ENCODE data around the gene AK4.
"Not testable (repeated sequence)": the region's sequence is repeated elsewhere in the genome, so short reads cannot be mapped to it uniquely, and the experiment has no call there.

The AK4 gene

DNA sequence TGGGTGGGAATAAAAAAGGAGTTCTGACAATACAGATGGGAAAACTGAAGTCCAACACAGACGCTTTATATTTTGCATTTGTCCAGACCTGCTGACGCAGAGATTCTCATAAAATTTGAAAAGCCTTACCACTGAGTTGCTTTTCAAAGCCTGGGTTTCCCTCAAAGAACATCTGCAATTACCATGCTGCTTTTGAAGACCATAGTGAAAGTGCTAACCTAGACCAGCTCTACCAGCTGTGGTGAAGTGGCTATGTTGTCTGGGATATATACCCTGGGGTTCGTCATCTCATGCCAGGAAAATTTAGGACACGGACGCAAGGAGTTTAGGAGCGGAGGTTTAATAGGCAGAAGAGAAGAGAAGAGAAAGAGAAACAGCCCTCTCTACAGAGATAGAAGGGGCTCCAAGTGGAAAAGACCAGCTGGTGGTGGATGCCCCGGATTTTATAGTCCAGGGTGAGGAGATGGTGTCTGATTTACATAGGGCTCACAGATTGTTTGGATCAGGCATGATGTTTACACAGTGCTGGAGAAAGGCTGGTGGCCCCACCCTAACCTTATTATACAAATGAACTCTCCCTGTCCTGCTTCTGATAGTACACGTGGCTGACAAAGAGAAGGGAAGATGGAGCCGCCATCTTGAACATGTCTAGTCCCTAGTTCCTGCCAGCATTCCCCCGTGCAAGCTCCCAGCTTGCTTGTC lies 73.8 kb downstream of the AK4 start:
- DNase-seq = no peak

DNA sequence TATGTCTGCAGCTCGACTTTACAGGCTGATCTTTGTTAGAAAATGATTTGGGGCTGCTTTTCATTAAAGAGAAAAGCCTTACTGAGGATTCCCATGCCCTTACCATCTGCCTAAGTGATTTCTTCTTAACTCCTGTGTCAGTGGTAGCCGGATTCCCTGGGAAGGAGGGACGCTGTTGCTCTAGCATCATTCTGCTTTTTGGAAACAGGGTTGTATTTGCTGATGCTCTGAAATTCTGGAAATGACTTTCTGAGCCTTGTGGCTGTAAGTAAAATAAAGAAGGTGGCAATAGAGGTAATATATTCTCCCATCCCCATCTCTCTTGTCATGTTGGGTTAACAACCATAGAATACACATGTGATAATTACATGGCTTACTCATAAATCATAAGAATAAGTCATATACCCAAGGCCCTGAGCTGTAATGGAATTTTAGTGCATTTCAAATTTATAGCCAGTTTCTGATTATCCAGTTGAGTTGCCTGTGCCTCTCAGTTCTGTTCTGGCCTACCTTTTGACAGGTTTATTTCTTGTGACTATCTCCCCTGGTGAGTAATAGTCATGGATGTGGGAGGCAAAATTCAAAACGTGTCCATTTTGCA lies 74.4 kb downstream of the AK4 start:
- DNase-seq = no peak

DNA sequence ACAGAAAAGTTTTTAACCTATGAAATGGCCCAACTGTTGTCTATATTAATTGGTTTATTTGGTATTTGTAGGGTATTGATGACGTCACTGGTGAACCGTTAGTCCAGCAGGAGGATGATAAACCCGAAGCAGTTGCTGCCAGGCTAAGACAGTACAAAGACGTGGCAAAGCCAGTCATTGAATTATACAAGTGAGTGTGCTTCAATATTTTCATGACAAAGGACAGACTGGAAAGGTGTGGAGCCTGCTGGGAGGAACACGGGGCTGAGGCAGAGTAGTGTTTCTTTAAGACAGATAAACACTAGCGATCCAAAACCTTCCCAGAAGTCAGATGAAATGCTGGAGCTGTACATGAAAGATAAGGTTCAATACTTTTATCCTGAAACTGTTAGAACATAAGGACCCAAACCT lies 76.7 kb downstream of the AK4 start:
- no peak for DNase-seq

DNA sequence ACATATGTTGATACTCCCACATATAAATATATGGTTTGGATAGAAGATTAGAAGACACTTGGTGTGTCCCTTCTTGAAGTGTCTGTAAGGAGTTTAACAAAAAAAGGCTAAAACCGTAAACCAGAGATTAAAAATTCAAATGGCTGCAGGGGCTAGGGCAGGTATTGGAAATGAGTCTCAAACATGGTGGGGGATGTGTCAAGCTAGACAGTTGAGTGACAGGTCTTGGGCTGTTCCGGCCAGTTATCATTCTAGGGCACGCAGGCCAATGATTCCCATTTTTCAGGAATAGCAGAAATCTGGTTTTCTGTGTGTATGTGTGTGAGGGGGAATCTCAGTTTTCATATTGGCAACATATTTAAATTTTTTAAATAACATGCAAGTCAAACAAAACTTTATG lies 77.2 kb downstream of the AK4 start:
- DNase-seq = no peak

DNA sequence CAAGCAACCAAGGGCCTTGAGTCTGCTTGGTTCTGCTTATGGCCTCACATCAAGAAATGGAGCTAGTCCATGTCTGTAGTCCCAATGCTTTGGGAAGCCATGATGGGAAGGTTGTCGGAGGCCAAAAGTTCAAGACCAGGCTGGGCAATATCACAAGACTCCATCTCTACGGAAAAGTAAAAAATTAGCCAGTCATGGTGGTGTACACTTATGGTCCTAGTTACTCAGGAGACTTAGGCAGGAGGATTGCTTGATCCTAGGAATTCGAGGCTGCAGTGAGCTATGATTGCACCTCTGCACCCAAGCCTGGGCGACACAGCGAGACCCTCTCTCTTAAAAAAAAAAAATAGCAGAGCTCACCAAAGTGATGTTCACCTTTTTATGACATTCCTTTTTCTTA lies 81.2 kb downstream of the AK4 start:
- DNase-seq = no peak

DNA sequence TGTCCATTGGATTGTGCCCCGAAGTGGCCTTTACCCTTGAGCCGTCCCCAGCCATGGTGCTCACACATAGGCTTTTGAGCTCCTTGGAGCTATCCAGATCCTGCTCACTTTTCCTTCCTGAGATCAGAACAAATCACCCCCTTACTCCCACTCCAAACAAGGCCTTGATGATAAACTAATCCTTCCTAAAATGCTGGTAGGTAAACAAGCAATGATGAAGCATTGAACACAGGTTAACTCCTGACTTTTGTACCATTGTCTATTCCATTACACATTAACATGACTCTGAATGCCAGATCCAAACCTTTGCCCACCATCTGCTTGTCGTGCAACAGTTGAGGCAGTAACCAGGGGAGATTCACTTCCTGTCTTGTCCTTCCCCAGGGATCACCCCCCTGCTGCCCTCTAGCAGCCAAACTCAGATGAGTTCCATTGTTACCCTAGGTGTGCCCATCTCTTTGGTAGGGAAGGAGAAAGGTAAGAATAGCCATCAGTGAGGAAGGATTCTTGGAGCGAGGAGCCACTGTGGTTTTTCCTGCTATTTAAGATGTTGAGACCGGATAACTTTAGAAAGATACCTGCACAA lies 81.8 kb downstream of the AK4 start:
- DNase-seq = no peak

DNA sequence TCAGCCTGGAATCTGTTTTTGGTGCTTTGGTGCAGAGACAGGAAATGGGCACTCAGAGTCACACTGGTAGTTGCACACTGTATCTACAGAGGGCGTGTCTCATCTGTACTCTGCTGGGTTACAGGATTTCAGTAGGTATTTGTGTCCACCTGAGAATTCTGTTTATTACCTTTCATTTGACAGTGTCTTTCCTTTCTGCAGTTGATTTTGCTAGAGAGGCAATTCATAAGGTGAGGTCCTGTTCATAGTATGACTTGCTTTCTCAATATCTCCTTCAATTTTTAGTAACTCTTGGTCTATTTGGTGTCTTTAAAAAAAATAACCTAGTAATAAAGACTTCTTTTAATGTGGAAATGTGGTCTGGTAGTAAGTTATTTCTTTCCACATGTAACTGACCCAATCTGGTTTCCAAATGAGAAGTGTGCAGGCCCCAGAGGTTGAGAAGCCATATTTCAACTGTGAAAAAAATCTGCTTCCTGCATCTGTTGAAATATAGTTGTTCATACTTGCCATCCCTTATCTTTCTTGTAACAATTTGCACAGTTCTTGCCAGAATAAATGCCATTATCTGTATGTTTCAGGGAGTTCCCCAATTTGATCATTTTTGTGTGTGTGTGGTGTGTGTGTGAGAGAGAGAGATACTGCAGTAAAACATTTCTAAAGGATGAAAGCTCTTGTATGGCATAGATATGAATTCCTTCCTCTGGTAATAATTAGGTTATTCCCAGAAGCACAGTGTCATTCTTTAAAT lies 82.9 kb downstream of the AK4 start:
- DNase-seq = peak; percentile 79

DNA sequence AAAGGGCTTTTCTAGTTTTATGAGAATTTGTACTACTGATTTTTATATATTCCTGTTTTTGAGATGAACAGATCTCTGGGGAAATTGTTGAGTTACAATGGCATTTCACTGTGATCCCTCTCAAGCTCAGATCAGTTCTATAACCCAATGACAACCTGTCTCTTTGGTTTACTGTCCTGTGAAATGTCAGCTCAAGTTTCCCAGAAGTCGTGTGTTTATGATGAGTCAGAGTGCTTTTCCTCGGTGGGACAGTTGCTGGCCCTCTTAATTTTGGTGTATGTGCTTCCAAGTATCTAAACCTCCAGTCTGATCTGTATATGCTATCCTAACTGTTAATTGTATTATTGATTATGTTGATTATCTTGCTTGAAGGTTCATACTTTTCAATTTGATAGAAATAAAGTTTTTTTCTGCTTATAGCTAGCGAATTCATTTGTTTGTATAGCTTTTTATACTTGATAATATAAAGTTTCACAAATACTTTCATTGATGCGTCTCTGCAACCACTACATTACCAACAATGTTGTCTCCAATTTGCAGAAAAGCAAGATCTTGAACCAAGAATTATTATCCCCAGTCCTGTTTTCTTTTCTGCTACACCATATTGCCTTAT lies 83.8 kb downstream of the AK4 start:
- peak; percentile 67 for DNase-seq

DNA sequence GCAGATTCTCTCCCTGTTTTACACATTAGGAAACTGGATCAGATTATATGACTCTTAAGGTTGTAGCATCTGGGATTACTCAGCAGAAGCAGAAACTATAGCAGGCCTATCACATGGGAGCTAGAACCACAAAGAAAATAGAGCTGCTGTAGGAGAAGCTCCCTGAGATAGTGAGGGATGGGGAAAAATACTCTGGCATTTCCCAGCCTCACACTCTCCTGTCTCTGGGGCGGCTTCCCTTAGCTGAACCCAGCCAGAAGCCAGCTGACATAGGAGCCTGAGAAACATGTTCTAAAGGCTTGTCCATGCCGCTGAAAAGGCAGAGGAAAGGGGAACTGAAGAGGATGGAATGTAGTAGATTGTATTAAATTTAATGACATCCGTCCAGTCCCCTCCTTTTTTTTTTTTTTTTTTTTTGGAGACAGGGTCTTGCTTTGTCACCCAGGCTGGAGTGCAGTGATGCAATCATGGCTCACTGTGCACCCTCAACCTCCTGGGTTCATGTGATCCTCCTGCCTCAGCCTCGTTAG lies 84.5 kb downstream of the AK4 start:
- peak; percentile 58 for DNase-seq

DNA sequence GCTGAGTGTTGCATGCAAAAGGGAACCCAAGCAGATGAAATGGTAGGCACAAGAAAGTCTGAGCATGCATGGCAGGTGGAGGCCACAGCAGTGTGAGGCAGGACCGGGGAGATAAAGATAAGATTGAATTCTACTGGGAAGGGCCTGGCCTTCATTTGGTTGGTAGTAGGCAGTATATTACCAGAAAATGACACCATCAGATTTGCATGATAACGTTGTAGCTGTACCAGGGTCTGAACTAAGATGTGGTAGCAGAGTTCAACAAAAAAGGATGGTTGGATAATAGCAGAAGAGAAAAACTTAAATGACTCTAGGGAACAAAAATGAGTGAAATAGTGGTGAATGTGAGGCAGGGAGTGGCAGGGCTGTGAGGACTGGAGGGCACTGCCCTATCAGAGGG lies 85.8 kb downstream of the AK4 start:
- DNase-seq = no peak

DNA sequence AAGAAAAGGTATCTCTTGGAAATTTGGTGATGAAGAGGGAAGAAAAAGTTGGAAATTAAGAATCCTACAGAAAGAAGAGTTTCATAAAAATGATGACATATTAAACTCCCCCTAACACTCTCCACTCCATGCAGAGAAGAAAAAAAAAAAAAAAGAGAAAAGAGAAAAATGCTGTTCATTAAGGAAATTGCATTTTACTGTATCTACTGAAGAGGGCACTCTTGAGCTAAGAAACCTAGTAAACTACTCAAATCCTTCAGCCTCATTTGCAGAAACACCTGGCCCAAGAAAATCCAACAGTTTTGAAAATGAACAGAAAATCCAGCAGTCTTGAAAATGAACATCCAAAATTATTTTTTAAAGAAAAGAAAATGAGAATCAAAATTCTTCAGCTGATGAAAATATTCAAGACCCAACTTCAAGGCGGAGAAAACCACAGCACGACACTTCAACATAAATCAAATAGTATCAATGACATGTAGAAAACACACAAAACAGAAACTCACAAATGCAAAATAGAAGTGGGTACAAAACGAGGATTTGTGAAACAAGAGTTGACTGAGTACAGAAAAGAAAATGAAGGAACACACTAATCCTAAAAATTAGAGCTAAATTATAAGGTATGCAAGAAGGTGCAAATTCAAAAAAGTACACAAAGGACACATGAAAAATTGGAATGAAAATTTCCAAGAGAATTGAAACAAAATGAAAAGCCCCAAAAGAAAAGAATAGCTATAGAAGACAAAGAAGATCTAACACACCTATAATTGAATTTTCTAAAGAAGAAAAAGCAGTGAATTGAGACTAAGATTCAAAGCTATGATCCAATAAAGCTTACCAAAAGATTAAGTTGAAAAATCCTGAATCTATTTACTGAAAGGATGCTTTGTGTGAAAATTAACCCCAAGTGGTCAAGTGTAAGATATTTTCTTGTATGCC lies 88.1 kb downstream of the AK4 start:
- peak; percentile 64 for DNase-seq

DNA sequence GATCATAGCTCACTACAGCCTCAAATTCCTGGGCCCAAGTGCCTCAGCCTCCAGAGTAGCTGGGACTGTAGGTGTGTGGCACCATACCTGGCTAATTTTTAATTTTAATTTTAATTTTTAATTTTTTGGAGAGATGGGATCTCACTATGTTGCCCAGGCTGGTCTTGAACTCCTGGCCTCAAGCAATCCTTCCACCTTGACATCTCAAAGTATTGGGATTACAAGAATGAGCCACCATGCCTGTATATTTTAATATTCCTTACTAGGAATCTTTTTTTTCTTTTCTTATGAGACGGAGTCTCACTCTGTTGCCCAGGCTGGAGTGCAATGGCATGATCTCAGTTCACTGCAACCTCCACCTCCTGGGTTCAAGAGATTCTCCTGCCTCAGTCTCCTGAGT lies 89.1 kb downstream of the AK4 start:
- DNase-seq = not testable (repeated sequence)

DNA sequence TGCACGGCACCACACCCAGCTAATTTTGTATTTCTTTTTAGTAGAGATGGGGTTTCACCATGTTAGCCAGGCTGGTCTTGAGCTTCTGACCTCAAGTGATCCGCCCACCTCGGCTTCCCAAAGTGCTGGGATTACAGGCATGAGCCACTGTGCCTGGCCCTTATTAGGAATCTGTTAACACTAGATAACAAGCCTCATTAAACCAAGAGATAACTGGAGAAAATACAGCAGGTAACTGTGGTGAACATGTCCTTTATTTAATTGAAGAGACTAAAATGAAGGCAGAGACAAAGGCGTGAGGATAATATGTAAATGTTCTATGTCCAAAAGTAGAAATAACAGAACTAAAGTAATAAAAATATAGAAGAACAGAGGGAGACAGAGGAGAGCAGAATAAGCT lies 89.5 kb downstream of the AK4 start:
- DNase-seq = no peak

DNA sequence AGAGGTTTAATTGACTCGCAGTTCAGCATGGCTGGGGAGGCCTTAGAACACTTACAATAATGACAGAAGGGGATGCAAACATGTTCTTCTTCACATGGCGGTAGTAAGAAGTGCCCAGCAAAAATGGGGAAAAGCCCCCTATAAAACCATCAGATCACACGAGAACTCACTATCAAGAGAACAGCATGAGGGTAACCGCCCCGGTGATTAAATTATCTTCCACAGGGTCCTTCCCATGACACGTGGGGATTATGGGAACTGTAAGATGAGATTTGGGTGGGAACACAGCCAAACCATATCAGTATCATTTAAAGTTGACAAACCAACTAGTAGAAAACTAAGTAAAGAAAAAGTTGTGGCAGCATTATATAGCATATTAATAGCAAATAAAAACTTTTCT lies 90.0 kb downstream of the AK4 start:
- no peak for DNase-seq

DNA sequence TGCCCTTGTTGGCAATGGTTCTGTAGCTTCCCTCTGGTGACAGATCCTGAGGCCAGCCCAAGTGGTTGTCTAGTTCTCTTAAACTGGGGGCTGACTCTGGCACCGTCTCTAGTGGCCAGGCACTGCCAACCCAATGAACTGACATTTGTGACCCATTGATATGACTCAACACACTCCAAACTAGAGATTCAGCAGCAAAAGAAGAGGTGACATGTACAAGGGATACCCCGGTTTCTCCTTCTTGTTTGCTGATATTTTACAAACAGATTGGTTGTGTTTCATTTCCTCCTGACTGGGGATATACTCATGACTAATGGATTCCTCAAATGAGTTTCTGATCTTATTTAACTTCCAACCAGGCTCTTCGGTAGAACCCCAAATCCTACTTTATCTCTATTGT lies 95.5 kb downstream of the AK4 start:
- DNase-seq = no peak

DNA sequence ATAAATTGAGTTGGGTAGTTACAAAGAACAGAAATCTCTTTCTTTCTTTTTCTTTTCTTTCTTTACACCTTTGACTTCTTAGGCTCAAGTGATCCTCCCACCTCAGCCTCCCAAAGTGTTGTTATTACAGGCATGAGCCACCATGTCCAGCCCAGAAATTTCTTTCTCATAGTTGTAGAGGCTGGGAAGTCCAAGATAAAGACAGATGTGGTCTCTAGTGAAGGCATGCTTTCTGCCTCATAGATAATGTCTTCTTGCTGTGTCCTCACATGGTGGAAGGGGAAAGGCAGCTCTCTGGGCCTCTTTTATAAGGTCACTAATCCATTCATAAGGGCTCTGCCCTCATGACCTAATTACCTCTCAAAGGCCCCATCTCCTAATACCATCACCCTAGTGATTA lies 97.3 kb downstream of the AK4 start:
- no peak for DNase-seq

DNA sequence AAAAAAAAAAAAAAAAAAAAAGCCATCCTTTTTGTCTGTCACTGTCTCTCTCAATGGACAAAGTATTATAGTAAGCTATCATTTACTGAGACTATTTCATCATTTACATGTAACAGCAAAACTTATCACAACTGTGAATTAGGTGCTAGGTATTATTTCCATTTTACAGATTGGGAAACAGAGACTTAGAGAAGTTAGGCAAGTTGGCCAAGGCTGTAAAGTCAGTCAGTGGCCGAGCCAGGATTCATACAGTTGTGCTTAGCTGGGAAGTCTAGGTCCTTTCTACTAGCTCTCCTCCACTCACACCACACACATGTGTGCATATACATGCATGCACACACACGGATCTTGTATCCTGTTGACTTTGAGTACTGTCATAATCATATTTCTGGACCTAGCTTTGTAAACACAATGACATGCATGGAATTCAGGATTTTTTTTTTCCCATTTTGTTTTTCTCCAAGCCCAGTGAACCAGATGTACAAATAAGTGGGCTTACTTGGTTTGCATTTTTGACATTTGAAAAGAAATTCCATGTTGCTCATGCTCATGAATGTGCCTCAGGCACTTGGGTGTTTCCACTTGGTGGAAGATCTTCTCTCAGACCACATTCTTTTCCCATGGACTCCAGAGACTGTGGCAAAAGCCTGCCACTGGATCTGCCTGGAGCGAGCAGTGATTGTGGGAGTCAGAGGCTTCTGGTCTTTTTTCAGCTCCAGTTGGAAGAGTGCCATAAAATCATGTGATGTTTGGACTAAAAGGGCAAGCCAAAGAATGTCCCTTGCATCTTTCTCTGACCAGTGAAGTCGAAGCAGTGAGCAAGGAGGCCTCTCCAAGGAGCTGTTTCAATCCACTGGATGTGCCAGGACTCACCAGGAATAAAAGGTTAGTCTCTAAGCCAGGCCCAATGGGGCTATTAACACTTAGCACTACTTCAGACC lies 99.7 kb downstream of the AK4 start:
- DNase-seq = no peak

DNA sequence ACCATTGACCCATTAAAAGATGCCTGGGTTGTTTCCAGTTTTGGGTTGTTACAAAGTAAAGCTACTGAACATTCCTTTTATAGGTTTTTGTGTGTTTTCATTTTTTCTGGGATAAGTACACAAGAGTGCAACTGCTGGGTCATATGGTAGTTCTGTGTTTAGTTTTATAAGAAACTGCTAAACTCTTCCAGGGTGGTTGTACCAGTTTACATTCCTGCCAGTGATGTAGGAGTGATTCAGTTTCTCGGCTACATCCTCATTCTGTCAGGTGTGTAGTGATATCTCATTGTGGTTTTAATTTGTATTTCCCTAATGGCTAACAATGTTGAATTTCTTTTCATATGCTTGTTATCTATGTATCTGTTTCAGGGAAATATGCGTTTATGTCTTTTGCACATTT lies 102.8 kb downstream of the AK4 start:
- no peak for DNase-seq

DNA sequence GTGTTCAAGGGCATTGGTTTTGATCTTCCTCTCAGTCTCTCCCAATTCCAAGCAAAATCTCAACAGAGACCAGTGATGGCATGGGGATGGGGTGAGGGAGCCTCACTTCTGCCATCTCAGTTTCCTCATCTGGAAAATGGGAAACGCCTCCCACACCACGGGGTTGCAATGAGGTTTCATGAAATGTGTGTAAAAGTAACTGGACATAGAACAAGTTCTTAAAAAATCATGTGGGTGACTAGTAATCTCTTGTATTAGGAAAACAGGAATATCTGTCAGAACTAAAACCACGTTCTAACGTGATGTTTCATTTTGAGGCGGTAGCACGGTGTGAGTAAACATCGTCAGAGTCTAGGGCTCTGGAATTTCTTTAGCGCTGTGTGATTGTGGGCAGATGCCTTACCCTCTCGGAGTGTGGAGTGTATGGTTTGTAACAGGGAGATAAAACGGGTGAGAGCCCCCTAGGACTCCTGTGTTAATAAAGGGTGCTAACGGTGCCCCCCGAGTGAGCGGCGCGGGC lies 105.9 kb downstream of the AK4 start:
- DNase-seq = peak; percentile 49

DNA sequence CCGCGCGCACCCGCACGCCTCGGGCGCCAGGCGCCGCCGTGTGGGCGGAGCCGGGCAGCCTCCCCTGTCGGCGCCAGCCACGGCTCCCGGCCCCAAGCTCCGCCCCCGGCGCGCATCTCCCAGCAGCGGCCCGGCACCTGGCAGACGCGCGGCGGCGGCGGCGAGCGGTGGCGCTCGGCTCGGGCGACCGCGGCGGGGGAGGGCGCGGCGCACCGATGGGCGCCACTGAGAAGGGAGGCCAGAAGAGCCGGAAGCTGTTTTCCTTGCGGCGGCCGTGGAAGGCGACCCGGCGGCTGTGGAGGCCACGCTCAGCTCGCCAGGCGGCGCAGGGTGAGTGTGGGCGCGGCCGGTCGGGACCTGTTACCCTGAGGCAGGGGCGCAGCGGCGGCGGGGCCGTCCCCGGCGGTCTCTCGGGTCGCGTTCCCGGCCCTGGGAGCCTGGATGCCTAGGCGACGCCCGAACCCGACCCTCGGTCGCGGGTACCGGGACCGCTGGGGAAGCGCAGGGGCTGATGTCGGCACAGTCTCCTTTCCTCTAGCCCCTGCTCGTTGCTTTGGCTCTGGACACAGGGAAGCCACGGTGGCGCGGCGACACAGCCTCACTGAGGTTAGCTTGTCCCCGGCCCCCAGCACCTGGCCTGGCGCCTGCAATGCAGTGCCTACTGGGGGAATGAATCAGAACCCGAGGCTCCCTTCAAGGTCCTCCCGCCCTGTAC lies 106.5 kb downstream of the AK4 start:
- DNase-seq = peak; percentile 86

Data from activated CD4-positive, alpha-beta T cell treated with anti-CD3 and anti-CD28 coated beads, Interleukin-2, amount 50 U/mL, for 16 hours (primary cell).